ENCODE results near the gene POLR2E.

The POLR2E gene

GRCh38 chr19:1113030-1113985 lies 18.1 kb upstream of the POLR2E start:
- TF ChIP-seq, protein P1, sequence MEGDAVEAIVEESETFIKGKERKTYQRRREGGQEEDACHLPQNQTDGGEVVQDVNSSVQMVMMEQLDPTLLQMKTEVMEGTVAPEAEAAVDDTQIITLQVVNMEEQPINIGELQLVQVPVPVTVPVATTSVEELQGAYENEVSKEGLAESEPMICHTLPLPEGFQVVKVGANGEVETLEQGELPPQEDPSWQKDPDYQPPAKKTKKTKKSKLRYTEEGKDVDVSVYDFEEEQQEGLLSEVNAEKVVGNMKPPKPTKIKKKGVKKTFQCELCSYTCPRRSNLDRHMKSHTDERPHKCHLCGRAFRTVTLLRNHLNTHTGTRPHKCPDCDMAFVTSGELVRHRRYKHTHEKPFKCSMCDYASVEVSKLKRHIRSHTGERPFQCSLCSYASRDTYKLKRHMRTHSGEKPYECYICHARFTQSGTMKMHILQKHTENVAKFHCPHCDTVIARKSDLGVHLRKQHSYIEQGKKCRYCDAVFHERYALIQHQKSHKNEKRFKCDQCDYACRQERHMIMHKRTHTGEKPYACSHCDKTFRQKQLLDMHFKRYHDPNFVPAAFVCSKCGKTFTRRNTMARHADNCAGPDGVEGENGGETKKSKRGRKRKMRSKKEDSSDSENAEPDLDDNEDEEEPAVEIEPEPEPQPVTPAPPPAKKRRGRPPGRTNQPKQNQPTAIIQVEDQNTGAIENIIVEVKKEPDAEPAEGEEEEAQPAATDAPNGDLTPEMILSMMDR (IDR thresholded peaks at IDR 0.05; ENCODE audit: unreplicated experiment in 3 of 3), result peak; percentile 96 to 97 (median 97)
- Mint-ChIP-seq H3K9me3 (no peaks in the 10 kb centered on the region), H3K27ac (no peak overlapping the region), H3K36me3 (ENCODE audit: low read depth) (peaks cover 5% of the 10 kb centered on the region), H3K4me1 (no peaks in the 10 kb centered on the region), H3K4me3 (no peak overlapping the region), H3K27me3 (ENCODE audit: low read depth) (no peaks in the 10 kb centered on the region)

DNA sequence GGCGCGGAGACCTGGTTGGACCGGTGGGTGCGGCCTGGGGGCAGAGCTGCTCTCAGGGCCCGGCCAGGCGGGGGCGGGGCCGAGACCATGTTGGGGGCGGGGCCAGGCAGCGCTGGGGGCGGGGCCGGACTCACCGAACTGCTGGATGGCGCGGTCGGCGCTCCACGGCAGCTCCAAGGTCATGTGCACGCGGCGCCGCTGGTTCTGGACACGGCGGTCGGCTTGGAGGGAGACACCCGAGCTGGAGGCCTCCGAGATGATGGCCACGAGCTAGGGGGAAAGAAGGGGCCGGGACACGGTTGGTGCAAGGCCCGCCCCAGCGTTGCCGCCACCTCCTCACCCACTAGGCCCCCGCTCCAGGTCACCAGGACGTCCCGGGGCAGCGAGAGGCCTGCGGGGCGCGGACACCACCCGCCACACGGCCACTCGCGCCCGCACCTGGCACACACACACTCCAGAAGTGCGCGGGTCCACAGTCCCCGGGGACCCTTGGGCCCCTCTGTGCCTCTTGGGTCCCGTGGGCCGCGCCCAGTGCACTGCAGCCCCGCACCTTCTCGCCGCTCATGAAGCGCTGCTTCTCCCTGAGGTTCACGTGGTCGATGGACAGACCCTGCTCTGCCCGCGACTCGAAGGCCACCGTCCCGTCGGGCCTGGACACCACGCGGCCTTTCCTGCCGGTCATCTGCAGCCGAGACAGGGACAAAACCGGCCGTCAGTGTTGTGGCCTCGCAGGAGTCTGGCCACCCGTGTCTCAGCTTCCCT lies 17.3 kb upstream of the POLR2E start:
- Mint-ChIP-seq H3K27ac (no peak overlapping the region), H3K4me1 (no peaks in the 10 kb centered on the region), H3K27me3 (ENCODE audit: low read depth) (no peaks in the 10 kb centered on the region), H3K9me3 (no peaks in the 10 kb centered on the region), H3K4me3 (no peak overlapping the region), H3K36me3 (ENCODE audit: low read depth) (no peaks in the 10 kb centered on the region)
- TF ChIP-seq, protein P1 (IDR thresholded peaks at IDR 0.05; ENCODE audit: unreplicated experiment in 3 of 3), result no peak

DNA sequence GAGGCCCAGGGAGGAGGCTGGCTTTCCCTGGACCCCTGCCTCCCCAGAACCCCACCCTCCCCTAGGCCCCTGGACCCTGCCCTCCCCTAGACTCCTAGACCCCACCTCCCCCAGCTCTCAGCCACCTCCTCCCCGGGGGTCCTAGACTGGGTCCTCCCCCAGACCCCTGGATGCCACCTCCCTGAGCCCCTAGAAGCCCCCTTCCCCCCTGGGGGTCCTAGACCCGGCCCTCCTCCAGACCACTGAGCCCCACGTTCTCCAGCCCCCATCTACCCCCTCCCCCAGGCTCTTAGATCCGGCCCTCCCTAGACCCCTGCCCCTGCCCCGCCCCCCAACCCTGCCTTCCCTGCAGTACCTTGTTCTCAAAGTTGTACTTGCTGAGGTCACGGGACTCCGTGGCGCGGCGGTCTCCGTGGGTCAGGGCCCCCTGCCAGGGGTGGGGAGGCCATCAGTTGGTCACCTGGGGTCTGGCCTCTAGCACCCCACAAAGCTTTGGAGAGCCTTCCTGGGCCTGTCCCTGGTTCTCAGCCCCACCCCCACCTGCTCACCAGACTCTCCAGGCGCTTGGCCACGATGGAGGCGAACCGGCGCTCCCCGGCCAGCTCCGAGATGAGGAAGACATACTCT lies 16.6 kb upstream of the POLR2E start:
- Mint-ChIP-seq H3K4me1 (no peaks in the 10 kb centered on the region), H3K9me3 (no peaks in the 10 kb centered on the region), H3K4me3 (no peak overlapping the region), H3K27ac (no peak overlapping the region), H3K36me3 (ENCODE audit: low read depth) (no peaks in the 10 kb centered on the region), H3K27me3 (ENCODE audit: low read depth) (no peaks in the 10 kb centered on the region)
- TF ChIP-seq, protein P1 (IDR thresholded peaks at IDR 0.05; ENCODE audit: unreplicated experiment in 3 of 3), result no peak

DNA sequence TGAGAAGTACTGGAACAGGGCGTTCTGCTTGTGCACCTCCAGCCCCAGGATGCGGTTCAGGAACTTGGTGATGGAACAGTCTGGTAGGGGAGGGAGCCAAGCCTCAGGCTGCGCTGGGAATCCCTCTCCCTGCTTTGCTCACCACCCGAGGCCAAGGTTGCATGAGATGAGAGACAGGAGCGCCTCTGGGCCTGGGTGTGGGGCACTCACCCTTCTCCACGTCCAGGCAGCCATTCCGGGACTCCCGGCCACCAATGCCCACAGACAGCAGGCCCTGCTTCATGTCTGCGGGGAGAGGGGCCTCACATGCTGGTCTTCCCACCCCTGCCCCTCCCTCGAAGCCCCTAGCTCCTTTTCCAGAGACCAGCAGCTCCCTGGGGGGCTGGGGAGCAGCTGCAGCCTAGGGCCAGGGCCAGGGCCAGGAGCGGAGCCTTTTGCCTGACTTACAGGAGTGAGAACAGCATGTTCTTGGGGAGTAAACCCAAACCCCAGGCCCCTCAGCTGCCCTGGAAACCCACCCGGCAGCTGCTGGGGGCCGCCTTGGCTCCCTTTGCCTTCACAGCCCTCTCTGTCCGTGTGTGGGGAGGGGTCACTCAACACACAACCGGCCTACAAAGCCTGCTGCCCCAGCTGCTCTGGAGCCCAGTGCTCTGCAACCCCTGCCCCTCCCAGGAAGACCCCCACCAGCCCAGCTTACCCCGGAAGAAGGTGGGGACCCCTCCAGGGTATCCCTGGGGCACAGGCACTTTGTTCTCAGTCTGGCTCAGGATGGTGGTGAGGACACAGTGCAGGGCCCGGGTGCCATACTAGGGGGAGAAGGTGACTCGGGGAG lies 15.8 kb upstream of the POLR2E start:
- Mint-ChIP-seq H3K4me3 (no peak overlapping the region), H3K4me1 (no peaks in the 10 kb centered on the region), H3K9me3 (no peaks in the 10 kb centered on the region), H3K36me3 (ENCODE audit: low read depth) (no peaks in the 10 kb centered on the region), H3K27me3 (ENCODE audit: low read depth) (no peaks in the 10 kb centered on the region), H3K27ac (no peak overlapping the region)
- TF ChIP-seq, protein P1 (IDR thresholded peaks at IDR 0.05; ENCODE audit: unreplicated experiment in 3 of 3), result no peak
